Heart left ventricle (tissue), 16 donors: Measurements from ENCODE around the gene CACNA1C. TPM values are rescaled to one million over a fixed set of nuclear protein-coding genes. Genes with fewer than 3 reads are reported as not detected.

Experiments used
- ATAC-seq, 4 donors: fragments of 200-7000 bp; cut with Tn5 transposase; one replicate each; pipeline ENCODE4 v1.9.1; 2020 to 2022; ENCODE audit warnings: moderate library complexity in 4 of 4, mild to moderate bottlenecking in 3 of 4, moderate number of reproducible peaks in 1 of 4
- DNase-seq, 5 donors: peaks; one replicate each; pipeline ENCODE4 v3.0.0-alpha.2; 2020
- H3K27ac ChIP-seq, 12 donors: fragments of 200-600 bp; sonication (generic) in 4 of 12; one replicate each; pipeline versions ENCODE4 v1.5.0 to v1.8.0; 2016 to 2022; ENCODE audit warnings: mild to moderate bottlenecking in 2 of 12
- H3K27me3 ChIP-seq, 9 donors: fragments of 200-600 bp; sonication (generic) in 2 of 9; one replicate each; pipeline versions ENCODE4 v1.5.1 to v1.8.0; 2016 to 2022; ENCODE audit warnings: mild to moderate bottlenecking in 3 of 9
- H3K36me3 ChIP-seq, 9 donors: fragments of 200-600 bp; sonication (generic) in 2 of 9; one replicate each; pipeline versions ENCODE4 v1.5.0 to v1.8.0; 2018 to 2022; ENCODE audit warnings: mild to moderate bottlenecking in 2 of 9
- H3K4me1 ChIP-seq, 12 donors: fragments of 200-600 bp; sonication (generic) in 4 of 12; one replicate each; pipeline versions ENCODE4 v1.5.0 to v1.8.0; 2016 to 2022; ENCODE audit warnings: mild to moderate bottlenecking in 3 of 12
- H3K4me3 ChIP-seq, 12 donors: fragments of 200-600 bp; sonication (generic) in 4 of 12; one replicate each; pipeline versions ENCODE4 v1.5.0 to v1.8.0; 2017 to 2022; ENCODE audit warnings: mild to moderate bottlenecking in 9 of 12, moderate library complexity in 4 of 12
- H3K9me3 ChIP-seq, 12 donors: fragments of 200-600 bp; sonication (generic) in 4 of 12; one replicate each; pipeline versions ENCODE4 v1.5.0 to v1.8.0; 2016 to 2022; ENCODE audit warnings: mild to moderate bottlenecking in 1 of 12
- CTCF ChIP-seq, 12 donors: fragments of 200-600 bp; sonication (generic) in 4 of 12; IDR thresholded peaks; one replicate each; pipeline versions ENCODE4 v1.5.0 to v1.8.0; 2018 to 2022; ENCODE audit warnings: antibody characterized with exemption in 12 of 12, mild to moderate bottlenecking in 5 of 12
- POLR2A ChIP-seq, 2 donors: fragments of 450-650 bp; IDR thresholded peaks; one replicate each; pipeline ENCODE4 v1.6.1; 2017; ENCODE audit warnings: antibody characterized with exemption in 2 of 2, mild to moderate bottlenecking in 2 of 2, moderate library complexity in 2 of 2
- WGBS, 4 donors: extraction: QIAGEN DNeasy Blood & Tissue Kit in 2 of 4; methylation state at CpG; one replicate each; pipeline versions ENCODE4 v1.1.5 to v1.1.7; 2013 to 2018; 5-methylcytosine and 5-hydroxymethylcytosine counted together
- intact Hi-C, 10 donors: fragments of 100-400 bp; cut with DNase I; formaldehyde crosslinking; loops; one replicate each; pipeline versions ENCODE4 v1.11.1 to v1.14.2; 2022
- polyA plus RNA-seq, 2 donors: library from polyadenylated mRNA; stranded (reverse); fragments of 200-250 nt; gene quantifications; one replicate each; pipeline ENCODE4 v1.2.3, GENCODE V29; 2013
- total RNA-seq, 9 donors: library from RNA; depleted of rRNA in 2 of 9; stranded (reverse); fragments of >200 nt in 2 of 9; fragmentation: NEBNext Ultra II Directional in 3 of 9; extraction: Animal tissue kit (Norgen Biotek cat#: 25700) in 3 of 9; gene quantifications; one replicate each; pipeline versions ENCODE4 v1.1.0 to v1.2.4, GENCODE V29; 2016 to 2023
- donor health status: ischemic (EF 13 %, LVEDD 7.1; RV severe dilation, severe dysfunction).
- donor health status: healthy with polysubstance abuse.
- donor health status: DM: no; HTN: yes; CAD: no.
- donor health status: DM: no; HTN: no; CAD: no.
- donor health status: ischemic (EF 25% LVEDD 6.9; RV normal size, moderate dysfunction).
- donor health status: ischemic (EF 25% LVEDD 5.7; RV mildly dilated, moderate dysfunction).
- donor health status: healthy.
- donor health status: DM: yes; HTN: yes; CAD: no.
- donor health status: ischemic (EF 35%, LVEDD 5.7; RV mildly dilated, moderate dysfunction).
- donor health status: nonischemic (EF 11% LVEDD 7.7; RV severe dilation, severe dysfunction).
- donor health status: DM: yes; HTN: yes; CAD: no.
- donor health status: PGD.
- donor health status: ischemic (EF 29% LVEDD 5.4; RV normal size, mild dysfunction).
- donor health status: nonischemic (EF 23%, LVEDD 6.1; RV moderate dilation, normal function).

Gene CACNA1C
- total and polyA plus RNA-seq, 11 donors: 41.9 to 196 (median 164) TPM

GRCh38 chr12:2483713-2484112 is 430.9 kb downstream of the CACNA1C start:
- Histone ChIP-seq H3K27me3 (no peaks in the 10 kb centered on the region), H3K4me1 (peaks cover 0 to 39% (median 9%) of the 10 kb centered on the region in 12 donors), H3K4me3 (no peak overlapping the region), H3K36me3 (peaks cover 0 to 51% (median 8%) of the 10 kb centered on the region in 9 donors), H3K9me3 (no peaks in the 10 kb centered on the region), H3K27ac (no peak overlapping the region)
- no peak for DNase-seq
- TF ChIP-seq CTCF (IDR thresholded peaks at IDR 0.05): no peak
- TF ChIP-seq POLR2A (IDR thresholded peaks at IDR 0.05): no peak
- WGBS, 4 donors: 69 to 82% (median 80%) methylated on average over 3 of the region's 3 CpGs
- ATAC-seq: no peak
- intact Hi-C loops: no loop called here

DNA sequence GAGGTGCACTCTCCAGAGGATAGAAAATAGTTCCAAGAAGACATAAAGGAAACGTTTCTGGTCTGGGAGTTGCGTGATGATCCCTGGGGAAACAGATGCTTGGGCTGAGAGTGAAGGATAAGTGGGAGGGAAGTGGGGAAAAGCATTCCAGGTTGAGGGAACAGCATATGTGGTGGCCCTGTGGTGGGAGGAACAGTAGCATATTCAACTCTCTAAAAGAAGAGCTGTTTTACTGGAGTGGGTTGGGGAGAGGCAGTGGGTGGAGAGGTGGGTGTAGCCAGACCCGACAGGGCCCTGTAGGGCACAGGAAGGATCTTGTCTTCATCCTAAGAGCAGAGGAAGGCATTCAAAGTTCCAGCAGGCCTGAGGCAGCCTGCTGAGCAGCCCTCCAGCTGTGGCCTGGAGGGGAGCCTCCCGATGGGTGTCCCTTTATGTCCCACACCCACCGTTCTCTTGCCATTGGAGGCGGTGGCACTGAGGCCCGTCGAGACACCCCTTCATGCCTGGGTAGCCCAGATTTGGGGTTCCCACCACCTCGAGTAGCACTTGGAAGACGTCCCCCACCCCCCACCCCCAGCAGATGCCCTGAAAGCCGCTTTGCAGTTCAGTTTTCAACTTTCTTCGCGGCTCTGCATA is 431.5 kb downstream of the CACNA1C start:
- intact Hi-C loops: no loop called here
- Histone ChIP-seq H3K9me3 (no peaks in the 10 kb centered on the region), H3K27ac (no peak overlapping the region), H3K36me3 (peaks cover 0 to 54% (median 8%) of the 10 kb centered on the region in 9 donors), H3K27me3 (no peaks in the 10 kb centered on the region), H3K4me1 (peaks cover 0 to 39% (median 9%) of the 10 kb centered on the region in 12 donors), H3K4me3 (no peak overlapping the region)
- DNase-seq (no peak), ATAC-seq (no peak)
- no peak for TF ChIP-seq POLR2A (IDR thresholded peaks at IDR 0.05)
- no peak for TF ChIP-seq CTCF (IDR thresholded peaks at IDR 0.05)
- WGBS, 4 donors: 87 to 89% (median 88%) methylated on average over 13 of the region's 13 CpGs

DNA sequence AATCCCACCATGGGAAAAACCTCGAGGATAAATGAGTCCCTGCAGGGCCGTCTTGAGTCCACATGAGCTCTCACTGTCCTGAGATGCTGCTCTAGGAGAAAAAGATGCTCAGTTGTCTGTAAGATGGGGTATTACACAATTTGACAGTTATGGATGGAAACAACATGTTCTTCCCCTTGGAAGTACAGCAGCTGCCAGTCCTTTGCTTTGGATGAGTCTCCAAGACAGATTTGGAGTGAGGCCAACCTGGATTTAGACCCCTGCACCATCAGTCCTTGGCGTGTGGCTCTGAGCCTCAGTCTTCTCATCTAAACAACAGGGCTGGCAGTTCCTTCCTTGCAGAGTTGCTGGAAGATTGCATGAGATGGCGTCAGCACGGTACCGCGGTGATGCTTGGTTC is 432.9 kb downstream of the CACNA1C start:
- Histone ChIP-seq H3K9me3 (no peaks in the 10 kb centered on the region), H3K4me1 (peaks cover 0 to 49% (median 12%) of the 10 kb centered on the region in 12 donors), H3K36me3 (peaks cover 0 to 56% (median 8%) of the 10 kb centered on the region in 9 donors), H3K4me3 (no peak overlapping the region), H3K27me3 (no peaks in the 10 kb centered on the region), H3K27ac (no peak overlapping the region)
- intact Hi-C loops: no loop called here
- WGBS, 4 donors: 49 to 75% (median 74%) methylated on average over 3 to 7 of the region's 7 CpGs
- ATAC-seq (peak in 1 of 4 donors; percentile 15), DNase-seq (no peak)
- TF ChIP-seq CTCF (IDR thresholded peaks at IDR 0.05): no peak
- no peak for TF ChIP-seq POLR2A (IDR thresholded peaks at IDR 0.05)

DNA sequence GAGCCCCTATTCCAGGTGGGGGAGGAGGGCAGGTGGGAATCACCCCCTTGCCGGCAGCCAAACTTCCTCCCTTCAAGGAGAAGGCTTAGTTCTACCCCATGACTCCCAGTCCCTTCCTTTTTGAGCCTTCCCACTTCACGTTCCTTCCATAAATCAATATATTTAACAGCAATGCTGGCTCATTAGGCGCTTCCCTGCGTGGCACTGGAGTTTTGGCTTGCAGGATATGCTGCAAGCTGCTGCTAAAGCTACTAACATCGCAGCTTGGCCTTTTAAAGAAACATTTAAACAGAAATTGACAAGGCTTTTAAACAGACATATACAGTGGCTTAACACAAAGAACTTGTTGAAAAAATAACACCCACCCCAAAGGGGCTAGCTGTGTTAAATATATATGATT is 434.0 kb downstream of the CACNA1C start:
- Histone ChIP-seq H3K4me3 (no peak overlapping the region), H3K36me3 (peaks cover 0 to 48% (median 8%) of the 10 kb centered on the region in 9 donors), H3K9me3 (no peaks in the 10 kb centered on the region), H3K27ac (peak overlapping the region in 1 of 12 donors; percentile 60), H3K27me3 (no peaks in the 10 kb centered on the region), H3K4me1 (peaks cover 0 to 61% (median 18%) of the 10 kb centered on the region in 12 donors)
- intact Hi-C loops: no loop called here
- TF ChIP-seq POLR2A (IDR thresholded peaks at IDR 0.05) (no peak), CTCF (IDR thresholded peaks at IDR 0.05) (no peak)
- 93 to 98% (median 95%) methylated on average over 5 of the region's 5 CpGs for WGBS, 4 donors
- no peak for ATAC-seq
- no peak for DNase-seq
